Measurements from ENCODE around the gene SHB.

The SHB gene

DNA sequence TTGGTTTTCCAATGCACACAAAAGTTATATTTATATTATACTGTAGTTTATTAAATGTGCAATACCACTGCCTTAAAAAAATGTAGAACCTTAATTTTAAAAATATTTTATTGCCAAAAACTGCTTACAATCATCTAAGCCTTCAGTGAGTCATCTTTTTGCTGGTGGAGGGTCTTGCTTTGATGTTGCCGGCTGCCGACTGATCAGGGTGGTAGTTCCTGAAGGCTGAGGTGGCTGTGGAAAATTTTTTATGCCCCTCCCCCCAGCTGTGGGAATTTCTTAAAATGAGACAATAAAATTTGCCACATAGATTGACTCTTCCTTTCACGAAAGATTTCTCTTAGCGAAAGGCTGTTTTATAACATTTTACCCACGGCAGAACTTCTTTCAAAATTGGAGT, 89.2 kb downstream of the SHB start:
- Histone ChIP-seq H3K27me3 (ENCODE audit: control insufficient read depth, insufficient read depth, low read length) (no peaks in the 10 kb centered on the region), H3K4me1 (ENCODE audit: control insufficient read depth, insufficient read depth, low read length) (no peaks in the 10 kb centered on the region), H3K9me3 (ENCODE audit: control insufficient read depth, insufficient read depth, low read length) (no peaks in the 10 kb centered on the region), H3K4me3 (ENCODE audit: low read depth, low read length) (no peak overlapping the region), H3K36me3 (ENCODE audit: control insufficient read depth, insufficient read depth, low read length) (no peaks in the 10 kb centered on the region), H3K9ac (ENCODE audit: low read depth, low read length) (no peak overlapping the region)

DNA sequence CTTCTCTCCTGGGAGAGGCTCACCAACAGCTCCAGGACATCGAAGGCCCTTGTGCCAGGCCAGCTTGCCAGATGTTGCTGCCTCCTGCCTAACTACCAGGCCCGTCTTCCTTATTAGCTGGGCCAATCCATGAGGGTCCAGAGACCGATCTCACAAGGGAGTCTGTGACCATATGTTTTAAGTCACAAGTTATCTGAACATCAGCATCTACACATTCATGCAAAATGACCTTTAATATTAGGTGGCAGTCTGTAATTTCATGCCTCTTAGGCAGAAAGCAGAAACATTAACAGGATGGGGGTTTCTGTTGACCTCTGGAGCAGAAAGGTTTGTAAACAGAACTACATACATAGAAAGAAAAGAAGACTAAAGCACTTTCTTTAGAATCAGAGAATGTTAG, 90.0 kb downstream of the SHB start:
- H3K4me1 ChIP-seq (ENCODE audit: control insufficient read depth, insufficient read depth, low read length), result no peaks in the 10 kb centered on the region
- no peak overlapping the region for H3K4me3 ChIP-seq (ENCODE audit: low read depth, low read length)
- H3K27me3 ChIP-seq (ENCODE audit: control insufficient read depth, insufficient read depth, low read length), result no peaks in the 10 kb centered on the region
- no peaks in the 10 kb centered on the region for H3K36me3 ChIP-seq (ENCODE audit: control insufficient read depth, insufficient read depth, low read length)
- H3K9me3 ChIP-seq (ENCODE audit: control insufficient read depth, insufficient read depth, low read length), result no peaks in the 10 kb centered on the region
- no peak overlapping the region for H3K9ac ChIP-seq (ENCODE audit: low read depth, low read length)

DNA sequence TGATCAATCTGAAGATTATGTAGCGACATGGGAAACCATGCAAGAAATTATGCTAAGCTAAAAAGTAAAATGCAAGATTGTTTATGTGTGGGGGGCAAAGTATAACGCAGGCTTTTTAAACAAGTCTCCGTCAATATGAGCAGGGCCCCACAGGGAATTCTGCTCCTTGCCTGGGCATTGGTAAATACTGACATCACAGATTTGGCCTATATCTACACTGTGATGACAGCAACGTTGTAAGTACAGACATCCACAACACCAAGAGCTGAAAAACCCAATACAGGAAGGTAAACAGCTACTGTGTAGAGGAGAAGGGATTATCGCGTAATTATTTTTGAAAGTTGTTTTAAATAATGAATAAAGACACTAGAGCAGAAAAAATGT, 90.6 kb downstream of the SHB start:
- Histone ChIP-seq H3K36me3 (ENCODE audit: control insufficient read depth, insufficient read depth, low read length) (no peaks in the 10 kb centered on the region), H3K9me3 (ENCODE audit: control insufficient read depth, insufficient read depth, low read length) (no peaks in the 10 kb centered on the region), H3K27me3 (ENCODE audit: control insufficient read depth, insufficient read depth, low read length) (no peaks in the 10 kb centered on the region), H3K4me1 (ENCODE audit: control insufficient read depth, insufficient read depth, low read length) (no peaks in the 10 kb centered on the region), H3K9ac (ENCODE audit: low read depth, low read length) (no peak overlapping the region), H3K4me3 (ENCODE audit: low read depth, low read length) (no peak overlapping the region)

DNA sequence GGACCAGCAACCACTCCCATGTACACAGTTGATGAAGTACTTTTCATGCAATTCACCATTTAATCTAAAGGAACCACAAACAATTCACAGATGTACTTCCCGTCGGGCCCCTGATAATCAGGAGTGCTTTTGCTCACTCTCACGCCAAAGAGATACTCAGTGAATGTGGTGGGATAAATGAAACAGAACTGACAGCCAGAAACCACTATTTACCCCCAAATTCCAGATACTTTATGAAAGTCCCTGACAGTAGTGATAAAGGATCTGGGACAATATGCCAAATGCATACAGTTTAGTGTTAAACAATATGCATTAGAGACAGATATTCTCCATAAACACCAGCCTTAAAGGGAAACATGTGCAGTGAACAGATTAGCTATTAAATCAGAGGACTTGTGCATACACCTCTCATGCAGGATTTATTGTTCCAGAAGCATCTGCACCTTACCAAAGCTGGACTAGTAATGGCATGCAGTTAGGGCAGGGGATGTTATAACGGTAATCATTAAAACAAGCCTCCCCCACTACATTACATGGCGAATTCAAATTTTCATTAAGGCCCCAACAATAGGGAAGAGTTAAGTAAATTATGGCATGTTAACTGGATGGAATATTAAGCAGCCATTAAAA, 91.1 kb downstream of the SHB start:
- no peaks in the 10 kb centered on the region for H3K9me3 ChIP-seq (ENCODE audit: control insufficient read depth, insufficient read depth, low read length)
- H3K4me1 ChIP-seq (ENCODE audit: control insufficient read depth, insufficient read depth, low read length), result no peaks in the 10 kb centered on the region
- H3K36me3 ChIP-seq (ENCODE audit: control insufficient read depth, insufficient read depth, low read length), result no peaks in the 10 kb centered on the region
- no peaks in the 10 kb centered on the region for H3K27me3 ChIP-seq (ENCODE audit: control insufficient read depth, insufficient read depth, low read length)
- H3K4me3 ChIP-seq (ENCODE audit: low read depth, low read length), result no peak overlapping the region
- no peak overlapping the region for H3K9ac ChIP-seq (ENCODE audit: low read depth, low read length)

DNA sequence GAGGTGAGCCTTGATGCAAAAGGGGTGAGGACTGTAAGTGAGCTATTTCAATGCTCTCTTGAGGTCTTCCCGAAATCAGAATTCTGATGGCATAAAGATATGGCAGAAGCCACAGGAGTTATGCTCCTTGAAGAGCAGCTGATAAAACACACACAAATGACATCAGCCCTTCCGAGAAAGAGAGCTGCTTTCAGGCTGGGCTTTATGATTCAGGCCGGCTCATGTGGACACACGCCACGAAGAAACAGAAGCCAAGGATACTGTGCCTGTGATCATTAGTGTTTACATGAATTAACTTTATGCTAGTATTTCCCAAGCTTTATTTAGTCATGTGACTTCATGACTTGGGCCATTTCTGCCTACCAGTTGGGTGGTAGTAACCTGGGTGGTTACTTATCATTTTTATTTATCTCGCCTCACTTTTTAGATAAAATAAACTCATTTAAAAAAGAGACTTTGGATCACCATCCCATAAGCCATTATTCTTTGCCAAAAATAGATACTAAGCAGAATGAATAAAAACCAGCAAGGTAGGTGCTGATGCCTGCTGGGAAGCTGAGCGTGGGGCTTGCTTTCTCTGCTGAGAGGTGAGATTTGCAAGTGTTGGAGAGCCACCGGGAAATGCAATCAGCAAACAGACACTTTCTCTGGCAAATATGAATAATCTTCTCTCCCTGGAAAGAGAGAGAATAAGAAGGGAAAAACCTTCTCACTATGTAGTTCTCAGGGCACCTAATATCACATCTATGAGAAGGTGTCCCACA, 92.1 kb downstream of the SHB start:
- no peaks in the 10 kb centered on the region for H3K27me3 ChIP-seq (ENCODE audit: control insufficient read depth, insufficient read depth, low read length)
- no peak overlapping the region for H3K9ac ChIP-seq (ENCODE audit: low read depth, low read length)
- no peaks in the 10 kb centered on the region for H3K9me3 ChIP-seq (ENCODE audit: control insufficient read depth, insufficient read depth, low read length)
- no peaks in the 10 kb centered on the region for H3K4me1 ChIP-seq (ENCODE audit: control insufficient read depth, insufficient read depth, low read length)
- no peaks in the 10 kb centered on the region for H3K36me3 ChIP-seq (ENCODE audit: control insufficient read depth, insufficient read depth, low read length)
- no peak overlapping the region for H3K4me3 ChIP-seq (ENCODE audit: low read depth, low read length)

DNA sequence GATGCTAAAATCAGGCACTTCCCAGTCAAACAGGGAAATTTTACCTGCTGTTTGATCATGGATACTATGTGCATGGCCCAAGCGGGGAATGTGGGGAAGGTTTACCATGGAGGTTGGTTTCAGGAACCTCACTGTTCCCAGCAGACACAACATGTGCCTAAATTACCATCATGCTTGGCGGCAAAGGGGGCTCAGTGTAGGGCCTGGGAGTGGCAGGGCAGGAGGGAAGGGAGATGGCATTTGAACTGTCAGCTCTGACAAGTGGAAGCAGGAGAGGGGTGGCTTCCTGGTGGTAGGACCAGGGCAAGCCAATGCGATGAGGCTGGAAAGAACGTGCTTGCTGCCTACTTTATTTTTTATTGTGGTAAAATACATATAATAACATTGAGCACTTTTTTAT, 93.4 kb downstream of the SHB start:
- Histone ChIP-seq H3K4me3 (ENCODE audit: low read depth, low read length) (no peak overlapping the region), H3K4me1 (ENCODE audit: control insufficient read depth, insufficient read depth, low read length) (no peaks in the 10 kb centered on the region), H3K27me3 (ENCODE audit: control insufficient read depth, insufficient read depth, low read length) (no peaks in the 10 kb centered on the region), H3K9ac (ENCODE audit: low read depth, low read length) (no peak overlapping the region), H3K36me3 (ENCODE audit: control insufficient read depth, insufficient read depth, low read length) (no peaks in the 10 kb centered on the region), H3K9me3 (ENCODE audit: control insufficient read depth, insufficient read depth, low read length) (no peaks in the 10 kb centered on the region)

DNA sequence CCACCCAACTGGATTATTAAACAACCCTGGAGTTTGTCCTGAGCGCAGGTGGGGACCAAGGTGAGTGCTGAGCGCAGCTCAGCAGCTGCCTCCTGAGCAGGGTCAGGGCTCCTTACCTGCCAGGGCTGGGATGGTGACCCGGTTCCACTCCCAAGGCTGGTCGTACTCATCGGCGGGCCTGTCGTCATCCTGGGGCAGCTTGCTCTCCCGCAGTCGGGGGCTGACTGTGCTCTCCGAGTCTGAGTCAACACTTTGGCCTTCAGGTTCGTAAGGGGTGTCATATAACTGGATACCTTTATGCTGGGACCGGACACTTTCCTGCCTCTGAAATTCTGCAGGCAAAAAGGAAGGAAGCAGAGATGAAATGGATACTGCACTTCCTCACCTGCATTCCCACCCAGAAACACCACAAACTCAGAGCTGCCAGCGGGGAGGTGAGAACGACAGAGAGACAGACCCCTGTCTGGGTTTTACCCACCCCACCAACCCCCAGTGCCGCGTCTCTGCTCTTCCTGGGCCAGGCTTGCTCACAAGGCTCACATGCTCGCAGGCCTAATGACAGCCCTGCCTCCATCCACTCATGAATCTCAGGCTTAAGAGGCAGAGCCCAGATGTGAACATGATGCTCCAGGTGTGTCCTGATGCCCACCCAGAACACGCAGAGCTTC, 94.4 kb downstream of the SHB start:
- Histone ChIP-seq H3K9me3 (ENCODE audit: control insufficient read depth, insufficient read depth, low read length) (no peaks in the 10 kb centered on the region), H3K9ac (ENCODE audit: low read depth, low read length) (no peak overlapping the region), H3K4me3 (ENCODE audit: low read depth, low read length) (no peak overlapping the region)

DNA sequence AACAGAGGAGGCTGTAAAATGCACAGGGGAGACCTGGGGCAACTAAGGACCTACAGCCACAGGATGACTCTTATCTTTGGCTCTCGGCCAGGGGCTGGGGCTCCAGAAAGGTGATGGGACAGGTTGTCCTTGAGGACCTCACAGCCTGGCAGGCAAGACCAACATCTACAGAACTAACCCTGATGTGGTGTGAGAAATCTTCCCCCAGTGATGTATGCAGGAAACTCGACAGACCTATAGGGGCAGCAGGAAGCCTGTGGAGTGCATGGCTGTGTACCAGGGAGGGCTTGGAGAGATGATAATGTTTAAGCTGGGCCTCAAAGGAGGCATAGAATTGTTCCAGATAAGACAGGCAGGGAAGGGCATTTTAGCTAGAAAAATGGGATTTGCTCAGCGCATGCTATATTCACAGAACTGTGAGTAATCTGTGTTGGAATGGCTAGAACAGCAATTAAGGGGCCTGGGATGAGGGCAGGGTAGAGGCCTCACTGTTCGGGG, 96.6 kb downstream of the SHB start:
- no peak overlapping the region for H3K4me3 ChIP-seq (ENCODE audit: low read depth, low read length)
- no peak overlapping the region for H3K9ac ChIP-seq (ENCODE audit: low read depth, low read length)
- H3K9me3 ChIP-seq (ENCODE audit: control insufficient read depth, insufficient read depth, low read length), result no peaks in the 10 kb centered on the region
- peaks cover 4% of the 10 kb centered on the region for H3K36me3 ChIP-seq (ENCODE audit: control insufficient read depth, insufficient read depth, low read length)
- H3K4me1 ChIP-seq (ENCODE audit: control insufficient read depth, insufficient read depth, low read length), result no peaks in the 10 kb centered on the region
- no peaks in the 10 kb centered on the region for H3K27me3 ChIP-seq (ENCODE audit: control insufficient read depth, insufficient read depth, low read length)

More for the DNA sequence above, 94.4 kb downstream of the SHB start:
- H3K36me3 ChIP-seq (ENCODE audit: control insufficient read depth, insufficient read depth, low read length), result no peaks in the 10 kb centered on the region
- H3K4me1 ChIP-seq (ENCODE audit: control insufficient read depth, insufficient read depth, low read length), result no peaks in the 10 kb centered on the region
- no peaks in the 10 kb centered on the region for H3K27me3 ChIP-seq (ENCODE audit: control insufficient read depth, insufficient read depth, low read length)

DNA sequence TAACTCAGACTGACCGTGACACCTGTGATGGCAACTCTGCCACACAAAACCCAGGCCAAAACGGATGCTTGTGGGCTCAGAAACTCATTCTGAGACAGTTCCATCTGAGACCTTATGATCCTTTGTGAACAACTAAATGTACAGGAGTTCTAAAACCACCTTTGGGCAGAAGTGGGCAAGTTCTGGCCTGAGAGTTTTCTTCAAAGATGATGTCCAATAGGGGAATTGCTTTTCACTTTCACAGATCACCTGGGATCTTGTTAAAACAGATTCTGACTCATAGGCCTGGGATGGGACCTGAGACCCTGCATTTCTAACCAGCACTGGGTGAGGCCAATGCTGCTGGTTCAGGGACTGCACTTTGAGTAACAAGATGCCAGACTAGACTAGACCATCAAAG, 97.3 kb downstream of the SHB start:
- H3K9ac ChIP-seq (ENCODE audit: low read depth, low read length), result no peak overlapping the region
- no peaks in the 10 kb centered on the region for H3K9me3 ChIP-seq (ENCODE audit: control insufficient read depth, insufficient read depth, low read length)
- H3K4me3 ChIP-seq (ENCODE audit: low read depth, low read length), result no peak overlapping the region
- no peaks in the 10 kb centered on the region for H3K4me1 ChIP-seq (ENCODE audit: control insufficient read depth, insufficient read depth, low read length)
- peaks cover 6% of the 10 kb centered on the region for H3K36me3 ChIP-seq (ENCODE audit: control insufficient read depth, insufficient read depth, low read length)
- no peaks in the 10 kb centered on the region for H3K27me3 ChIP-seq (ENCODE audit: control insufficient read depth, insufficient read depth, low read length)

DNA sequence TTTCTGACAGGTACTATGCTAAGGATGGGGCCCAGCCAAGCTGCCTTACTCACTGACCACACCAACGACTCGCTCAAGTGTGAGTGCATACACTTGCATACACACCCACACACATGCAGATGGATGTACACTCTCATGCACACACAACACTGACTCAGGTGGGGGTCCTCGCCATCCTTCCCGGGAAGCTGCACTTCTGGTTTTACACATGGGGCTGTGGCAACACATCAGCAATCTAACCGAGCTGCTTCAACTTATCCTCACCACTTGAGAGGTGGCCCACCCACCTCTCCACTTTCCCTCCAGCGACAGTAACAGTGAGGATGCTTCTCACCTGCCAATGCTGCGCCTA, 97.9 kb downstream of the SHB start:
- no peaks in the 10 kb centered on the region for H3K27me3 ChIP-seq (ENCODE audit: control insufficient read depth, insufficient read depth, low read length)
- peaks cover 7% of the 10 kb centered on the region for H3K36me3 ChIP-seq (ENCODE audit: control insufficient read depth, insufficient read depth, low read length)
- H3K9ac ChIP-seq (ENCODE audit: low read depth, low read length), result no peak overlapping the region
- H3K9me3 ChIP-seq (ENCODE audit: control insufficient read depth, insufficient read depth, low read length), result no peaks in the 10 kb centered on the region
- H3K4me1 ChIP-seq (ENCODE audit: control insufficient read depth, insufficient read depth, low read length), result no peaks in the 10 kb centered on the region
- H3K4me3 ChIP-seq (ENCODE audit: low read depth, low read length), result no peak overlapping the region

DNA sequence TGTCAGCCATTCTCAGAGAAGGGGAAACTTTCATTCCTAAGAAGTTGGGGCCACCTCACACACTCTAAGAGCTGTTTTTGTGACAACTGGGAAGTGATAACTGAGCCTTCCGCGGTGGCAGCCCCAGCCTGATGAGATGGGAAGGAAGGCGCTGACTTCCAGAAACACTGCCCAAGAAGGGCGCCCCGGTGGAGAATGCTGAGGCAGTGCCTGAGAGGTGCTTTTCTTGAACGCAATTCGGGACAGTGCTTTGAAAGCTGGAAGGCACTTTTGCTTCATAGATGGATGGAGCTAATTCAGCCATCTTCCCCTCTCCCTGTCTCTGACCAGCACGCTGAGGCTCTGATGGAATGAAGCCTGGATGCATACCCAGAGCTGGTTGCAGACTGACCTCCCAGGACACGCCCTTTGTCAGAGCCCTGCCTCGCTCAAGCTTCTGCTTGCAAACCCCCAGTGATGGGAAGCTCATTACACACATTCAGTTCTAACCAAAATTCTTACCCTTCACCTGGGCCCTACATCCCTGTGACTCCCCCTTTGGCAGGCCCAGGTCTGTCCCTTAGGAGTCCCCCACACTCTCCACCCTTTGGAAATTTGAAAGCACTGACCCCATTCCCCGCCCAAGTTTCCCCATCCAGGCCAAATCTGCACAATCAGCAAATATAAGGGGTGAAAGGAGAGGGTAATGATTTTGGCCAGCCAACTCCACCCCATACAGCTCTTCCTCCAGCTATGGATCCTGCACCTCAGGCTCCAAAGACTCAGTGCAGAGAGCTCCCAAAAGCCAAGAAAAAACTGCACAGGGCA, 98.5 kb downstream of the SHB start:
- no peaks in the 10 kb centered on the region for H3K4me1 ChIP-seq (ENCODE audit: control insufficient read depth, insufficient read depth, low read length)
- H3K9ac ChIP-seq (ENCODE audit: low read depth, low read length), result no peak overlapping the region
- no peaks in the 10 kb centered on the region for H3K27me3 ChIP-seq (ENCODE audit: control insufficient read depth, insufficient read depth, low read length)
- H3K36me3 ChIP-seq (ENCODE audit: control insufficient read depth, insufficient read depth, low read length), result peaks cover 7% of the 10 kb centered on the region
- no peaks in the 10 kb centered on the region for H3K9me3 ChIP-seq (ENCODE audit: control insufficient read depth, insufficient read depth, low read length)
- no peak overlapping the region for H3K4me3 ChIP-seq (ENCODE audit: low read depth, low read length)
